ENCODE data around the gene POLD1. TPM values are rescaled to one million over a fixed set of nuclear protein-coding genes. Genes with fewer than 3 reads are reported as not detected.
A peak's percentile ranks its signal among the peaks of the same experiment; 100 is the strongest.
"Not testable (repeated sequence)": the region's sequence is repeated elsewhere in the genome, so short reads cannot be mapped to it uniquely, and the experiment has no call there.

POLD1 gene
- total RNA-seq (2022) (67.1 and 81.9 TPM in 2 replicates), Bru-seq, nascent RNA (percentile 62 among the genes with signal in this experiment), BruChase-seq, experiment 1, labeled RNA remaining after a 6-hour chase (percentile 73 among the genes with signal in this experiment), BruChase-seq, experiment 2, labeled RNA remaining after a 2-hour chase (percentile 73 among the genes with signal in this experiment)
- long read RNA-seq, transcript POLD1-201 (27 exons, 3,444 nt) = major isoform, 9 of 27 reads
- long read RNA-seq, partial matches to known transcripts = 9 of 27 reads
- long read RNA-seq, other reads (novel, unspliced or antisense) = 7 of 27 reads

GRCh38 chr19:50383852-50384684 lies at the start of gene POLD1:
TSS of gene POLD1 (plus strand) at chr19:50384347. CDS start at chr19:50398852, 14,505 bp downstream.
- TF ChIP-seq, protein P1, sequence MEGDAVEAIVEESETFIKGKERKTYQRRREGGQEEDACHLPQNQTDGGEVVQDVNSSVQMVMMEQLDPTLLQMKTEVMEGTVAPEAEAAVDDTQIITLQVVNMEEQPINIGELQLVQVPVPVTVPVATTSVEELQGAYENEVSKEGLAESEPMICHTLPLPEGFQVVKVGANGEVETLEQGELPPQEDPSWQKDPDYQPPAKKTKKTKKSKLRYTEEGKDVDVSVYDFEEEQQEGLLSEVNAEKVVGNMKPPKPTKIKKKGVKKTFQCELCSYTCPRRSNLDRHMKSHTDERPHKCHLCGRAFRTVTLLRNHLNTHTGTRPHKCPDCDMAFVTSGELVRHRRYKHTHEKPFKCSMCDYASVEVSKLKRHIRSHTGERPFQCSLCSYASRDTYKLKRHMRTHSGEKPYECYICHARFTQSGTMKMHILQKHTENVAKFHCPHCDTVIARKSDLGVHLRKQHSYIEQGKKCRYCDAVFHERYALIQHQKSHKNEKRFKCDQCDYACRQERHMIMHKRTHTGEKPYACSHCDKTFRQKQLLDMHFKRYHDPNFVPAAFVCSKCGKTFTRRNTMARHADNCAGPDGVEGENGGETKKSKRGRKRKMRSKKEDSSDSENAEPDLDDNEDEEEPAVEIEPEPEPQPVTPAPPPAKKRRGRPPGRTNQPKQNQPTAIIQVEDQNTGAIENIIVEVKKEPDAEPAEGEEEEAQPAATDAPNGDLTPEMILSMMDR (IDR thresholded peaks at IDR 0.05; ENCODE audit: unreplicated experiment) = no peak
- peak within 1 kb of the TSS; percentile 97 for H3K4me3 Mint-ChIP-seq (ENCODE audit: low read depth, unreplicated experiment)
- no peaks in the 10 kb centered on the region for H3K27me3 Mint-ChIP-seq (ENCODE audit: unreplicated experiment)
- H3K4me1 Mint-ChIP-seq (ENCODE audit: low read depth, unreplicated experiment) = peaks cover 27% of the 10 kb centered on the region
- peak within 1 kb of the TSS; percentile 91 for H3K27ac Mint-ChIP-seq (ENCODE audit: unreplicated experiment)
- CTCF ChIA-PET = interaction anchor here (0.6 to 1.7 kb wide), 5 partner anchors 15 to 1295 kb away, joined by 4 to 8 read pairs (median 4); partner anchors contain the start of gene JOSD2
- intact Hi-C loops (cut with micrococcal nuclease; ENCODE audit: unreplicated experiment) = no loop called here
- no peaks in the 10 kb centered on the region for H3K9me3 Mint-ChIP-seq (ENCODE audit: low read depth, unreplicated experiment)
- BruUV-seq (replicated peaks) = no TSS peak
- peaks cover 51% of the 10 kb centered on the region for H3K36me3 Mint-ChIP-seq (ENCODE audit: insufficient read depth, unreplicated experiment)
- DNase-seq = peak; percentile 99

DNA sequence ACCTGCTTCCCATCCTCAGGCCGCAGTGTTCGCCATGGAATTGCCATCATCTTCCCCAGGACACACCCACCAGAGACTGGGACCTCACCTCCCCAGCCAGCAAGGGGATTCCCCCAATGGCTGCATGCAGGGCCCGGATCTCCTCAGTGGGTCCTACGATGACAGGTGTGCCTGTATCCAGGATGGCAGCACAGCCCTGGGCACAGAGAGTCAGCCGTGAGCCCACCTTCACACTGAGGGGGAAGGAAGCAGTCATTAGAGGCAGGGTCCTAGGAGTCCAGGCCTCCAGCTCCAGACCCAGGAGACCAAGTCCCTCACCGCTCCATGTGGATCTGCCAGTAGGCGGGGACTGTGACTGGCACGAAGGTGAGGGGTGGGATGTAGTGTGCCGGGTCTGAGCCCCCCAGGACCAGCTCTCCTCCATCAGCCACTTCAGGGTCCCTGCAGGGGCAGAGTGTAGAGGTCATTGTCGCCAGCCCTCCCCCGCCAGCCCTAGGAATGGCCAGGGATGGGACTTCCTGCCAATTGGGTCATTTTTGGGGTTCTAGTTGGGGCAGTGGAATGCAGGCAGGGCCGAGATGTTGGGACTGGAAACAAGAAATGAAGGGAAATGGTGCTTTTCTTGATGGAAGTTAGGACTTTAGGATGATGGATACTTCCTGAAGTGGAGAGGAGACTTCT lies 49.3 kb upstream of the POLD1 start:
- peak overlapping the region; percentile 87 for H3K27ac Mint-ChIP-seq (ENCODE audit: unreplicated experiment)
- H3K4me1 Mint-ChIP-seq (ENCODE audit: low read depth, unreplicated experiment) = peaks cover 48% of the 10 kb centered on the region
- H3K9me3 Mint-ChIP-seq (ENCODE audit: low read depth, unreplicated experiment) = no peaks in the 10 kb centered on the region
- H3K27me3 Mint-ChIP-seq (ENCODE audit: unreplicated experiment) = peaks cover 46% of the 10 kb centered on the region
- TF ChIP-seq, protein P1 (IDR thresholded peaks at IDR 0.05; ENCODE audit: unreplicated experiment) = no peak
- peak overlapping the region; percentile 60 for H3K4me3 Mint-ChIP-seq (ENCODE audit: low read depth, unreplicated experiment)
- peaks cover 53% of the 10 kb centered on the region for H3K36me3 Mint-ChIP-seq (ENCODE audit: insufficient read depth, unreplicated experiment)
- CTCF ChIA-PET = no interaction called here
- intact Hi-C loops (cut with micrococcal nuclease; ENCODE audit: unreplicated experiment) = no loop called here
- no TSS peak for BruUV-seq (replicated peaks)
- DNase-seq = no peak

DNA sequence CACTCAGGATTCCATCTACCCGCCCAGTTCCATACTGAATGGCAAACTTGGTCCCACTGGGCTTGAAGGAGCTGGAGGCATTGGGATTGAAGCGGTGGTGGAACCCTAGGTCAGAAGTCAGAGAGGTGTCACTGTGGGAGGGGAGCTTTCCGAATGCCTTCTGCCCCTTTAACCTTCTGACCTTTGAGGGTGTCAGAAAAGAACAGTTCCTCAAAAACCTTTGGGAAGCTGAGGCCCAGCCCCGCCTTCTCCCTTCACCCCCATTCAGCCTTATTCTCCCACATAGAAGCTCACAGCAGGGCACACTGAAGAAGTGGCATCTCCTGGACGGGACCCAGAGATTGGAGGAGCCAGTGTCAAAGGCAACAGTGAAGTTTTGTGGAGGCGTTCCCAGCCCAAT lies 47.1 kb upstream of the POLD1 start:
- H3K4me3 Mint-ChIP-seq (ENCODE audit: low read depth, unreplicated experiment); intact Hi-C loops (cut with micrococcal nuclease; ENCODE audit: unreplicated experiment); BruUV-seq (replicated peaks); H3K27ac Mint-ChIP-seq (ENCODE audit: unreplicated experiment); DNase-seq; CTCF ChIA-PET; H3K9me3 Mint-ChIP-seq (ENCODE audit: low read depth, unreplicated experiment): not testable (repeated sequence)
- Mint-ChIP-seq H3K27me3 (ENCODE audit: unreplicated experiment) (peaks cover 25% of the 10 kb centered on the region), H3K36me3 (ENCODE audit: insufficient read depth, unreplicated experiment) (peaks cover 41% of the 10 kb centered on the region), H3K4me1 (ENCODE audit: low read depth, unreplicated experiment) (peaks cover 28% of the 10 kb centered on the region)

DNA sequence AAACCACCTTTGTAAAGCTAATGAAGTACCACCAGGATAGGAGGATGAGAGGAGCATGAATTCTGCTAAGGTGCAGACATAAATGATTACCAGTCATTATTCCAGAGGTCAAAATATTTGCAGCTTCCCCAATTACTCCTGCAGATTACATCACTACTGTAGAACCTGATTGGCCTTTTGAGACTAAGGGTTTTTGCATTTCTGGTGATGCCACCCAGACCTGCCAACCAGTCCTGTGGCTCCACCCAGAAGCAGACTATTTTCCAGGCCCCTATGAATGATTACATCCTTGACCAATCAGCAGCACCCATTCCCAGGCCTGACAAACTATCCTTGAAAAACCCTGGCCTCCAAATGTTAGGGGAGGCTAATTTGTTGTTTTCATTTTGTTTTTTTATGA lies 43.8 kb upstream of the POLD1 start:
- Mint-ChIP-seq H3K36me3 (ENCODE audit: insufficient read depth, unreplicated experiment) (peaks cover 8% of the 10 kb centered on the region), H3K4me1 (ENCODE audit: low read depth, unreplicated experiment) (peaks cover 4% of the 10 kb centered on the region), H3K27ac (ENCODE audit: unreplicated experiment) (no peak overlapping the region), H3K4me3 (ENCODE audit: low read depth, unreplicated experiment) (no peak overlapping the region), H3K27me3 (ENCODE audit: unreplicated experiment) (peaks cover 10% of the 10 kb centered on the region), H3K9me3 (ENCODE audit: low read depth, unreplicated experiment) (peaks cover 5% of the 10 kb centered on the region)
- BruUV-seq (replicated peaks) = no TSS peak
- TF ChIP-seq, protein P1 (IDR thresholded peaks at IDR 0.05; ENCODE audit: unreplicated experiment) = no peak
- CTCF ChIA-PET = interaction anchor here (1.1 kb wide), 1 partner anchor 9 kb away, joined by 3 read pairs; no protein-coding TSS in a partner anchor
- intact Hi-C loops (cut with micrococcal nuclease; ENCODE audit: unreplicated experiment) = no loop called here
- DNase-seq = no peak

All from Calu3 (cell line).